DOHH2 (cell line): ENCODE data around the gene LDLRAD4.

Experiments used
- H3F3A ChIP-seq: fragments of 200-600 bp; sonication (generic), shearing (Covaris generic); 2 replicates; pipeline ENCODE4 v1.6.0; 2016; ENCODE audit warnings: antibody characterized with exemption, mild to moderate bottlenecking; ENCODE audit not compliant: control insufficient read depth, insufficient read depth
- H3K27ac ChIP-seq: fragments of 200-600 bp; sonication (generic); 2 replicates; pipeline ENCODE4 v1.5.1; 2014; ENCODE audit warnings: low read depth, mild to moderate bottlenecking, low read length, moderate library complexity
- H3K27me3 ChIP-seq: fragments of 200-600 bp; sonication (generic); 2 replicates; pipeline ENCODE4 v1.6.1; 2014; ENCODE audit warnings: mild to moderate bottlenecking, low read length, mixed read lengths; ENCODE audit not compliant: control insufficient read depth
- H3K36me3 ChIP-seq: fragments of 200-600 bp; sonication (generic); 2 replicates; pipeline ENCODE4 v1.6.1; 2014; ENCODE audit warnings: mild to moderate bottlenecking, low read length, moderate library complexity, mixed read lengths; ENCODE audit not compliant: control insufficient read depth
- H3K4me1 ChIP-seq: fragments of 200-600 bp; sonication (generic); 2 replicates; pipeline ENCODE4 v1.6.1; 2014; ENCODE audit warnings: mild to moderate bottlenecking, low read length, mixed read lengths; ENCODE audit not compliant: control insufficient read depth
- H3K4me2 ChIP-seq: fragments of 200-600 bp; sonication (generic); 2 replicates; pipeline ENCODE4 v1.6.0; 2014; ENCODE audit warnings: mild to moderate bottlenecking, low read length, moderate library complexity
- H3K4me3 ChIP-seq: fragments of 200-600 bp; sonication (generic); 2 replicates; pipeline ENCODE4 v1.5.1; 2014; ENCODE audit warnings: mild to moderate bottlenecking, low read length, mixed read lengths
- H3K79me2 ChIP-seq: fragments of 200-600 bp; sonication (generic); 2 replicates; pipeline ENCODE4 v1.6.1; 2014; ENCODE audit warnings: mild to moderate bottlenecking, low read length, mixed read lengths; ENCODE audit not compliant: control insufficient read depth
- H3K9me2 ChIP-seq: fragments of 200-600 bp; sonication (generic); replicated peaks from 2 replicates; pipeline ENCODE4 v1.6.1; 2014; ENCODE audit warnings: mild to moderate bottlenecking, low read length, mixed read lengths; ENCODE audit not compliant: control insufficient read depth
- H3K9me3 ChIP-seq: fragments of 200-600 bp; sonication (generic); 2 replicates; pipeline ENCODE4 v1.6.1; 2014; ENCODE audit warnings: antibody characterized with exemption, low read length, mixed read lengths; ENCODE audit not compliant: control insufficient read depth, insufficient read depth
- H4K20me1 ChIP-seq: fragments of 200-600 bp; sonication (generic); 2 replicates; pipeline ENCODE4 v1.6.0; 2014; ENCODE audit warnings: low read depth, mild to moderate bottlenecking, antibody characterized with exemption, low read length, moderate library complexity; ENCODE audit not compliant: control insufficient read depth, insufficient read depth
- EZH2phosphoT487 ChIP-seq: fragments of 200-600 bp; sonication (generic); IDR thresholded peaks from 2 replicates; pipeline ENCODE4 v1.6.1; 2017; ENCODE audit warnings: borderline replicate concordance, mild to moderate bottlenecking, antibody characterized with exemption, low read length, moderate library complexity, mixed read lengths
- TF ChIP-seq, protein P1 (sequence below): fragments of 200-600 bp; sonication (generic); IDR thresholded peaks from one replicate; pipeline ENCODE4 v1.5.1; 2014; ENCODE audit warnings: antibody characterized with exemption, mild to moderate bottlenecking, low read depth, low read length; ENCODE audit not compliant: poor library complexity, severe bottlenecking

The LDLRAD4 gene

DNA sequence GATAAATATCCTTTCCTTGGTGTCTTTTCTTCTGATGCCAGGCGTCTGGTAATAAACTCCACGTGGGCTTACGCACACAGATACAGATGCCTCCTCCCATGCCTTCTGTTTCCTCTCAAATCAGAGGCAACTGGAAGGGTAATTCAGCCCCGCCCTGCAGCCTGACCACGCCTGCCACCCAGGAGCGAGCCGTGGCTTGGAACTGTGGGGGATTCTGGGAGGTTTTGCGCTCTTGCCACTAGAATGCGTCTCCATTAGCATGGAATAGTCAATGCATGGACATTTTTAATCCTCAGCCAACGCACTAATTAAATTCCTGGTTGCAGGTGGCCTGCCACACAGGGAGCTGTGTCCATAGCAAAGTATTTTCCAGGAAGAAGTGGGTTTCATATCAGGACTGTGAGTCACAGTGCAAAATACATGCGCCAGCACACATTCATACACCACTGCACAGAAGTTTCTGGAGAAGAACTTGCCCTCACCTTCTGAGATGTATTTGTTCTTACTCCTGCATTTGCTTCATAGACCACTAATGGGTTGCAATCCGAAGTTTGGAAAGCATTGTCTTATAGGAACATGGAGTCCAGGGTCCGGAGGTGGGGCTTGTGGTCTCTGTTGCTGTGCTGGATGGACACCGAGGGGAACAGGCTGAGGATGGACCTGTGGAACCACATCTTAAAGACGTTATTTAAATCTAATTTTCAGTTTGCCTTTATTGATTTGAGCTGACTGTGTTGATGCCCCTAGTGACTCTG lies 151.4 kb downstream of the LDLRAD4 start:
- Histone ChIP-seq H3K79me2 (no peaks in the 10 kb centered on the region), H4K20me1 (no peaks in the 10 kb centered on the region), H3K36me3 (no peaks in the 10 kb centered on the region), H3K9me2 (no peaks in the 10 kb centered on the region), H3K27ac (no peak overlapping the region), H3K9me3 (no peaks in the 10 kb centered on the region), H3K27me3 (peaks cover 3% of the 10 kb centered on the region; the same call in 1 of the 2 replicates), H3K4me2 (no peak overlapping the region), H3K4me1 (peaks cover 6% of the 10 kb centered on the region), H3F3A (no peaks in the 10 kb centered on the region), H3K4me3 (no peak overlapping the region)
- no peak for TF ChIP-seq EZH2phosphoT487
- TF ChIP-seq, protein P1, sequence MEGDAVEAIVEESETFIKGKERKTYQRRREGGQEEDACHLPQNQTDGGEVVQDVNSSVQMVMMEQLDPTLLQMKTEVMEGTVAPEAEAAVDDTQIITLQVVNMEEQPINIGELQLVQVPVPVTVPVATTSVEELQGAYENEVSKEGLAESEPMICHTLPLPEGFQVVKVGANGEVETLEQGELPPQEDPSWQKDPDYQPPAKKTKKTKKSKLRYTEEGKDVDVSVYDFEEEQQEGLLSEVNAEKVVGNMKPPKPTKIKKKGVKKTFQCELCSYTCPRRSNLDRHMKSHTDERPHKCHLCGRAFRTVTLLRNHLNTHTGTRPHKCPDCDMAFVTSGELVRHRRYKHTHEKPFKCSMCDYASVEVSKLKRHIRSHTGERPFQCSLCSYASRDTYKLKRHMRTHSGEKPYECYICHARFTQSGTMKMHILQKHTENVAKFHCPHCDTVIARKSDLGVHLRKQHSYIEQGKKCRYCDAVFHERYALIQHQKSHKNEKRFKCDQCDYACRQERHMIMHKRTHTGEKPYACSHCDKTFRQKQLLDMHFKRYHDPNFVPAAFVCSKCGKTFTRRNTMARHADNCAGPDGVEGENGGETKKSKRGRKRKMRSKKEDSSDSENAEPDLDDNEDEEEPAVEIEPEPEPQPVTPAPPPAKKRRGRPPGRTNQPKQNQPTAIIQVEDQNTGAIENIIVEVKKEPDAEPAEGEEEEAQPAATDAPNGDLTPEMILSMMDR, result no peak

DNA sequence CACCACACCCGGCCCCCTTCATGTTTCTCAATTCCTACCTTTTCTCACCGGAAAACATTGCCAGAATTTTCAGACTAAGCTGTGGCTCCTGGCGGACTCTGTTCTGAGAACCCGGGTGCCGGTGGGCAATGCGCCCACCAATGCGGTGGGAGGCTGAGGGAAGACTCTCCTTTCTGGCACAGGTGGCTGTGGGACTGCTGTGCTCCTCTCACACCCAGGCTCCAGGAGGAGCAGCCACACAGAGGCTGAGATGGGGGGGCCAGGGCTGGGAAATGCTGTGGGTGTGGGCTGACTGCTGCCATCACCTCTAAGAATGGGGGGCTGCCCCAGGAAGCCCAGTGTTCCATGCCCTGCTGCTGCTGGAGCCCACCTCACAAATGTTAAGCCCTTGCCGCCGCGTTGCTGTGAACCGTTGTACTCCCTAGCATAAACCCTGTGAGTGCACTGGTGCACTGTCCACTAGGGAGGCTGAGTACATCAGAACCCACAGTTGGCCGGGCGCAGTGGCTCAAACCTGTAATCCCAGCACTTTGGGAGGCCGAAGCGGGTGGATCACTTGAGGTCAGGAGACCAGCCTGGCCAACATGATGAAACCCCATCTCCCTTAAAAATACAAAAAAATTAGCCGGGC lies 152.6 kb downstream of the LDLRAD4 start:
- Histone ChIP-seq H4K20me1 (no peaks in the 10 kb centered on the region), H3F3A (no peaks in the 10 kb centered on the region), H3K9me2 (no peaks in the 10 kb centered on the region), H3K27me3 (peaks cover 6% of the 10 kb centered on the region; the same call in 1 of the 2 replicates), H3K4me2 (no peak overlapping the region), H3K4me3 (no peak overlapping the region), H3K4me1 (peaks cover 6% of the 10 kb centered on the region), H3K9me3 (no peaks in the 10 kb centered on the region), H3K36me3 (no peaks in the 10 kb centered on the region), H3K27ac (no peak overlapping the region), H3K79me2 (no peaks in the 10 kb centered on the region)
- TF ChIP-seq EZH2phosphoT487, result no peak
- TF ChIP-seq, protein P1, result no peak

DNA sequence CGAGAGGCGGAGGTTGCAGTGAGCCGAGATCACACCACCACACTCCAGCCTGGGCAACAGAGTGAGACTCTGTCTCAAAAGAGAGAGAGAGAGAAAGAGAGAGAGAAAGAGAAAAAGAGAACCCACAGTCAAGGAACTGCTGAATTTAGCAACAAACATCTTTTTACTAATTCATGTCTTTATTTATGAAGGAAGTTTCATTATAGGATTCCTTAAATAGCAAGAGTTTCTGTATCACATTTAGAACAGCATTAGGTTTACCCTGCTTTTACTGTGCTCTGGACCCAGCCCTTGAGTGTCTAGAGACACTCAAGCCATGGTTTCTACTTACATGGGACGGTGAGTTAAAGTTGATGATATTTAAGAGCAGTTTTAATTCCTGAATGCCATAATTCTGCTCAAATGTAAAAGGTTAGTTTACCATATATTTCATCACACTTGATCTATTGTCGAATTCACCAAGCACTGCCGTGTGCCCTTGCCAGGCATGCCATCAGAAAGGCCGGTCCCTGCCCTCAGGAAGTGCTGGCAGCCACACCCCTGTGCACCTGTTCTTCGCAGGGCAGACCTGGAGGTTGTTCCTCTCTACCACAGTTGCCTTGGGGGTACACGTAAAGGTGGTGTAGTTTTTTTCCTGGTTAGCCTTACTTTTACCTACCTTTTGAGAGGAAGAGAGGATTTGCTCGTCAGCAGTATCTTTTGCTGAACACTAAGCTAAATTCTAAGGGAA lies 153.3 kb downstream of the LDLRAD4 start:
- H3F3A ChIP-seq, result no peaks in the 10 kb centered on the region
- TF ChIP-seq EZH2phosphoT487, result no peak
- TF ChIP-seq, protein P1, result no peak
- no peaks in the 10 kb centered on the region for H3K36me3 ChIP-seq

More for the DNA sequence above, 153.3 kb downstream of the LDLRAD4 start:
- H3K4me3 ChIP-seq, result no peak overlapping the region
- no peaks in the 10 kb centered on the region for H4K20me1 ChIP-seq
- no peak overlapping the region for H3K27ac ChIP-seq
- H3K79me2 ChIP-seq, result no peaks in the 10 kb centered on the region
- peaks cover 9% of the 10 kb centered on the region for H3K4me1 ChIP-seq
- peaks cover 6% of the 10 kb centered on the region; the same call in 1 of the 2 replicates for H3K27me3 ChIP-seq
- no peaks in the 10 kb centered on the region for H3K9me3 ChIP-seq
- no peak overlapping the region for H3K4me2 ChIP-seq
- no peaks in the 10 kb centered on the region for H3K9me2 ChIP-seq
